ENCODE measurements around the gene LIPT2.
A peak's percentile ranks its signal among the peaks of the same experiment; 100 is the strongest.

The LIPT2 gene

GRCh38 chr11:74494916-74495315 lies 1.4 kb upstream of the LIPT2 start:
- no peak for DNase-seq

GRCh38 chr11:74493791-74494630 lies 487 bp upstream of the LIPT2 start:
- peak; percentile 54 for DNase-seq

- DNase-seq, result no peak
Observed at GRCh38 chr11:74492084-74492483, 1.4 kb downstream of the LIPT2 start.

- DNase-seq, result no peak
Observed at GRCh38 chr11:74490941-74491340, 2.6 kb downstream of the LIPT2 start.

GRCh38 chr11:74487875-74488274 lies 5.6 kb downstream of the LIPT2 start:
- DNase-seq, result no peak

GRCh38 chr11:74485868-74486267 lies 7.7 kb downstream of the LIPT2 start:
- DNase-seq, result no peak

GRCh38 chr11:74480688-74481417 lies 12.7 kb downstream of the LIPT2 start:
- no peak for DNase-seq

GRCh38 chr11:74479732-74480123 lies 13.8 kb downstream of the LIPT2 start:
- no peak for DNase-seq

GRCh38 chr11:74478877-74479731 lies 14.4 kb downstream of the LIPT2 start:
- DNase-seq, result no peak

- DNase-seq, result no peak
Observed at GRCh38 chr11:74476536-74476935, 17.0 kb downstream of the LIPT2 start.

GRCh38 chr11:74474316-74474715 lies 19.2 kb downstream of the LIPT2 start:
- no peak for DNase-seq

GRCh38 chr11:74473382-74474173 lies 19.9 kb downstream of the LIPT2 start:
- DNase-seq, result no peak

- no peak for DNase-seq
Observed at GRCh38 chr11:74471668-74472429, 21.7 kb downstream of the LIPT2 start.

GRCh38 chr11:74471037-74471436 lies 22.5 kb downstream of the LIPT2 start:
- no peak for DNase-seq

GRCh38 chr11:74470526-74470925 lies 23.0 kb downstream of the LIPT2 start:
- no peak for DNase-seq

GRCh38 chr11:74468936-74469335 lies 24.6 kb downstream of the LIPT2 start:
- DNase-seq, result no peak

- DNase-seq, result no peak
Observed at GRCh38 chr11:74468521-74468920, 25.0 kb downstream of the LIPT2 start.

GRCh38 chr11:74468058-74468457 lies 25.5 kb downstream of the LIPT2 start:
- no peak for DNase-seq

GRCh38 chr11:74466916-74467885 lies 26.3 kb downstream of the LIPT2 start, which contains the start of gene KCNE3:
Gene KCNE3, minus strand, starts transcription at chr11:74467549. Its CDS starts 9,986 bp downstream, at chr11:74457563.
- DNase-seq, result no peak

- DNase-seq, result no peak
Observed at GRCh38 chr11:74465291-74465708, 28.2 kb downstream of the LIPT2 start.

Measured in NCI-H2081 treated with DMSO at 0.1 percent for 48 hours (cell line).